ENCODE data around the gene NUDT3. TPM values are rescaled to one million over a fixed set of nuclear protein-coding genes. Genes with fewer than 3 reads are reported as not detected.

Gene NUDT3
- total and polyA plus RNA-seq, 9 of the 15 experiments (the other 6 are each of a cell fraction or from before 2014, with no cell fraction given): 5.4 to 81.2 (median 56.4) TPM

- TF ChIP-seq CHAMP1 (IDR thresholded peaks at IDR 0.05): peak; percentile 91
- no peak for TF ChIP-seq SAP30 (IDR thresholded peaks at IDR 0.05; ENCODE audit: borderline replicate concordance, insufficient read depth, low read depth, low read length, poor library complexity, severe bottlenecking)
- TF ChIP-seq SMARCE1 (IDR thresholded peaks at IDR 0.05): peak; percentile 98
- peak; percentile 70 for TF ChIP-seq ZNF134 (CRISPR knock-in tag; conservative IDR thresholded peaks at IDR 0.05)
- TF ChIP-seq, protein P1, sequence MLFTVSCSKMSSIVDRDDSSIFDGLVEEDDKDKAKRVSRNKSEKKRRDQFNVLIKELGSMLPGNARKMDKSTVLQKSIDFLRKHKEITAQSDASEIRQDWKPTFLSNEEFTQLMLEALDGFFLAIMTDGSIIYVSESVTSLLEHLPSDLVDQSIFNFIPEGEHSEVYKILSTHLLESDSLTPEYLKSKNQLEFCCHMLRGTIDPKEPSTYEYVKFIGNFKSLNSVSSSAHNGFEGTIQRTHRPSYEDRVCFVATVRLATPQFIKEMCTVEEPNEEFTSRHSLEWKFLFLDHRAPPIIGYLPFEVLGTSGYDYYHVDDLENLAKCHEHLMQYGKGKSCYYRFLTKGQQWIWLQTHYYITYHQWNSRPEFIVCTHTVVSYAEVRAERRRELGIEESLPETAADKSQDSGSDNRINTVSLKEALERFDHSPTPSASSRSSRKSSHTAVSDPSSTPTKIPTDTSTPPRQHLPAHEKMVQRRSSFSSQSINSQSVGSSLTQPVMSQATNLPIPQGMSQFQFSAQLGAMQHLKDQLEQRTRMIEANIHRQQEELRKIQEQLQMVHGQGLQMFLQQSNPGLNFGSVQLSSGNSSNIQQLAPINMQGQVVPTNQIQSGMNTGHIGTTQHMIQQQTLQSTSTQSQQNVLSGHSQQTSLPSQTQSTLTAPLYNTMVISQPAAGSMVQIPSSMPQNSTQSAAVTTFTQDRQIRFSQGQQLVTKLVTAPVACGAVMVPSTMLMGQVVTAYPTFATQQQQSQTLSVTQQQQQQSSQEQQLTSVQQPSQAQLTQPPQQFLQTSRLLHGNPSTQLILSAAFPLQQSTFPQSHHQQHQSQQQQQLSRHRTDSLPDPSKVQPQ (CRISPR knock-in tag; IDR thresholded peaks at IDR 0.05; ENCODE audit: borderline replicate concordance): no peak
- peak; percentile 72 for TF ChIP-seq CREB1 (IDR thresholded peaks at IDR 0.05)
- TF ChIP-seq CREB1 (CRISPR knock-in tag; IDR thresholded peaks at IDR 0.05): no peak; the same call in 1 of the 2 replicates
- no peak for TF ChIP-seq ZNF518B (CRISPR knock-in tag; IDR thresholded peaks at IDR 0.05)
- TF ChIP-seq PML (IDR thresholded peaks at IDR 0.05; ENCODE audit: low read length): peak; percentile 95
- TF ChIP-seq, protein P2, sequence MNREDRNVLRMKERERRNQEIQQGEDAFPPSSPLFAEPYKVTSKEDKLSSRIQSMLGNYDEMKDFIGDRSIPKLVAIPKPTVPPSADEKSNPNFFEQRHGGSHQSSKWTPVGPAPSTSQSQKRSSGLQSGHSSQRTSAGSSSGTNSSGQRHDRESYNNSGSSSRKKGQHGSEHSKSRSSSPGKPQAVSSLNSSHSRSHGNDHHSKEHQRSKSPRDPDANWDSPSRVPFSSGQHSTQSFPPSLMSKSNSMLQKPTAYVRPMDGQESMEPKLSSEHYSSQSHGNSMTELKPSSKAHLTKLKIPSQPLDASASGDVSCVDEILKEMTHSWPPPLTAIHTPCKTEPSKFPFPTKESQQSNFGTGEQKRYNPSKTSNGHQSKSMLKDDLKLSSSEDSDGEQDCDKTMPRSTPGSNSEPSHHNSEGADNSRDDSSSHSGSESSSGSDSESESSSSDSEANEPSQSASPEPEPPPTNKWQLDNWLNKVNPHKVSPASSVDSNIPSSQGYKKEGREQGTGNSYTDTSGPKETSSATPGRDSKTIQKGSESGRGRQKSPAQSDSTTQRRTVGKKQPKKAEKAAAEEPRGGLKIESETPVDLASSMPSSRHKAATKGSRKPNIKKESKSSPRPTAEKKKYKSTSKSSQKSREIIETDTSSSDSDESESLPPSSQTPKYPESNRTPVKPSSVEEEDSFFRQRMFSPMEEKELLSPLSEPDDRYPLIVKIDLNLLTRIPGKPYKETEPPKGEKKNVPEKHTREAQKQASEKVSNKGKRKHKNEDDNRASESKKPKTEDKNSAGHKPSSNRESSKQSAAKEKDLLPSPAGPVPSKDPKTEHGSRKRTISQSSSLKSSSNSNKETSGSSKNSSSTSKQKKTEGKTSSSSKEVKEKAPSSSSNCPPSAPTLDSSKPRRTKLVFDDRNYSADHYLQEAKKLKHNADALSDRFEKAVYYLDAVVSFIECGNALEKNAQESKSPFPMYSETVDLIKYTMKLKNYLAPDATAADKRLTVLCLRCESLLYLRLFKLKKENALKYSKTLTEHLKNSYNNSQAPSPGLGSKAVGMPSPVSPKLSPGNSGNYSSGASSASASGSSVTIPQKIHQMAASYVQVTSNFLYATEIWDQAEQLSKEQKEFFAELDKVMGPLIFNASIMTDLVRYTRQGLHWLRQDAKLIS (CRISPR knock-in tag; IDR thresholded peaks at IDR 0.05): 0 out of 2 replicates have a peak, but pooled peaks have one; percentile 39
- TF ChIP-seq CREB3 (tag; conservative IDR thresholded peaks at IDR 0.05; ENCODE audit: low read depth): no peak
- TF ChIP-seq CHD2 (IDR thresholded peaks at IDR 0.05; ENCODE audit: low read depth, low read length): peak; percentile 26; the same call in 1 of the 2 replicates
- peak; percentile 83 for TF ChIP-seq CREM (IDR thresholded peaks at IDR 0.05; ENCODE audit: low read depth)
These were observed 119.1 kb downstream of the NUDT3 start (continued) for GRCh38 chr6:34273242-34273805.
